GM12878 (cell line): ENCODE results near the gene HMGN4. TPM values are rescaled to one million over a fixed set of nuclear protein-coding genes. Genes with fewer than 3 reads are reported as not detected.

Source experiments
- ATAC-seq: fragments of 200-7000 bp; cut with Tn5 transposase; 3 replicates; pipeline ENCODE4 v1.9.1; 2020; ENCODE audit warnings: mild to moderate bottlenecking, moderate library complexity
- BruUV-seq: library from RNA; stranded (reverse); fragments of 400-500 nt; replicated peaks from 2 replicates; lab custom pipeline; 2021; lab: Mats Ljungman, UMichigan
- CTCF ChIA-PET: fragments of 300-600 bp; sonication (Branson Sonifier 250); formaldehyde crosslinking; extraction: SDS; loops from one replicate; lab custom pipeline; 2021; ENCODE audit warnings: inconsistent platforms; lab: Yijun Ruan, JAX
- POLR2A ChIA-PET: fragments of 350-600 bp; formaldehyde crosslinking; extraction: SDS; loops from one replicate; lab custom pipeline; 2021; ENCODE audit warnings: inconsistent platforms; lab: Charles Lee
- RAD21 ChIA-PET: fragments of 300-600 bp; sonication (Branson Sonifier 250); formaldehyde crosslinking; loops from one replicate; lab custom pipeline; 2023; ENCODE audit warnings: antibody characterized with exemption; ENCODE audit not compliant: unreplicated experiment; lab: Charles Lee
- SMC1A ChIA-PET: fragments of 300-600 bp; sonication (Branson Sonifier 250); formaldehyde crosslinking; loops from one replicate; lab custom pipeline; 2023; ENCODE audit not compliant: unreplicated experiment, uncharacterized antibody; lab: Charles Lee
- DNase-seq: peaks from one replicate; pipeline ENCODE4 v3.0.0-alpha.2; 2011; ENCODE audit warnings: low read depth, low spot score
- FAIRE-seq: peaks from 3 replicates; lab custom pipeline; 2011; peaks lifted over from hg19 to GRCh38; lab: Jason Lieb, UNC
- H2AFZ ChIP-seq: 2 replicates; pipeline ENCODE4 v1.6.0; 2011; ENCODE audit warnings: low read depth, low read length, control low read depth; ENCODE audit not compliant: control insufficient read depth
- H3K27ac ChIP-seq: 2 replicates; pipeline ENCODE4 v1.5.1; 2011; ENCODE audit warnings: control low read depth; ENCODE audit not compliant: control insufficient read depth, insufficient read depth
- H3K27me3 ChIP-seq, 2 experiments: replicated peaks in 1 of 2; 2 replicates each; pipeline versions ENCODE4 v1.6.0 to v1.6.1; 2011; ENCODE audit warnings: low read length in 1 of 2; ENCODE audit not compliant: control insufficient read depth in 2 of 2, insufficient read depth in 2 of 2
- H3K36me3 ChIP-seq, 2 experiments: 2 replicates each; pipeline ENCODE4 v1.5.1; 2011; ENCODE audit warnings: low read length in 1 of 2; ENCODE audit not compliant: control insufficient read depth in 2 of 2, insufficient read depth in 2 of 2
- H3K4me1 ChIP-seq: 2 replicates; pipeline ENCODE4 v1.6.1; 2011; ENCODE audit warnings: mild to moderate bottlenecking, low read length, moderate library complexity, mixed read lengths; ENCODE audit not compliant: control insufficient read depth, insufficient read depth
- H3K4me2 ChIP-seq: 2 replicates; pipeline ENCODE4 v1.6.0; 2011; ENCODE audit warnings: control low read depth; ENCODE audit not compliant: control insufficient read depth, insufficient read depth
- H3K4me3 ChIP-seq: fragments of 200-600 bp; sonication (generic); 2 replicates; pipeline ENCODE4 v1.5.1; 2016
- H3K79me2 ChIP-seq: 2 replicates; pipeline ENCODE4 v1.6.0; 2011; ENCODE audit warnings: low read length; ENCODE audit not compliant: control insufficient read depth, insufficient read depth
- H3K9ac ChIP-seq: 2 replicates; pipeline ENCODE4 v1.8.0; 2011; ENCODE audit warnings: low read length, control low read depth, mixed read lengths; ENCODE audit not compliant: control insufficient read depth, insufficient read depth
- H3K9me3 ChIP-seq: replicated peaks from 3 replicates; pipeline ENCODE4 v1.5.1; 2011; ENCODE audit warnings: mild to moderate bottlenecking, low read length; ENCODE audit not compliant: control insufficient read depth, insufficient read depth
- H4K20me1 ChIP-seq: 2 replicates; pipeline ENCODE4 v1.6.0; 2011; ENCODE audit not compliant: control insufficient read depth, insufficient read depth
- CHD2 ChIP-seq: IDR thresholded peaks from 2 replicates; pipeline ENCODE4 v1.6.1; 2011; ENCODE audit warnings: low read depth, low read length, improper control_type of control experiment, borderline replicate concordance
- FOXM1 ChIP-seq: IDR thresholded peaks from 2 replicates; pipeline ENCODE4 v1.6.1; 2012; ENCODE audit warnings: low read depth, mild to moderate bottlenecking, inconsistent platforms, low read length, moderate library complexity
- KLF5 ChIP-seq: fragments of 450-650 bp; IDR thresholded peaks from 2 replicates; pipeline ENCODE4 v1.6.1; 2014; ENCODE audit warnings: mild to moderate bottlenecking; ENCODE audit not compliant: partially characterized antibody
- MEF2B ChIP-seq: fragments of 450-650 bp; IDR thresholded peaks from 2 replicates; pipeline ENCODE4 v1.6.1; 2018; ENCODE audit warnings: mild to moderate bottlenecking, moderate library complexity; ENCODE audit not compliant: partially characterized antibody, poor library complexity, severe bottlenecking
- PML ChIP-seq: IDR thresholded peaks from 2 replicates; pipeline ENCODE4 v1.6.1; 2012; ENCODE audit warnings: low read length, inconsistent platforms
- SIN3A ChIP-seq: IDR thresholded peaks from 2 replicates; pipeline ENCODE4 v1.6.1; 2012; ENCODE audit warnings: low read depth, low read length, improper control_type of control experiment
- ZNF687 ChIP-seq: fragments of 450-650 bp; IDR thresholded peaks from 2 replicates; pipeline ENCODE4 v1.6.1; 2017; ENCODE audit warnings: mild to moderate bottlenecking, moderate library complexity
- ZZZ3 ChIP-seq: IDR thresholded peaks from 2 replicates; pipeline ENCODE4 v1.6.1; 2011; ENCODE audit warnings: low read depth; ENCODE audit not compliant: control insufficient read depth, insufficient read length
- WGBS: methylation state at CpG from one replicate; pipeline ENCODE4 v1.1.6; 2016; ENCODE audit warnings: low lambda C conversion rate; ENCODE audit not compliant: insufficient replicate concordance, insufficient coverage; ENCODE audit errors: missing lambda C conversion rate; 5-methylcytosine and 5-hydroxymethylcytosine counted together
- in situ Hi-C: fragments of 300-500 bp; cut with MboI; formaldehyde crosslinking; loops from 9 replicates; pipeline ENCODE4 v1.14.3; 2018; ENCODE audit warnings: mixed read lengths
- intact Hi-C: fragments of 100-400 bp; cut with micrococcal nuclease; formaldehyde crosslinking; loops from one replicate; pipeline ENCODE4 v1.14.2; 2022; ENCODE audit not compliant: unreplicated experiment
- polyA plus RNA-seq, 11 experiments: library from polyadenylated mRNA; depleted of rRNA in 4 of 11; unstranded in 6 of 11; stranded (reverse) in 5 of 11; fragments of >200 nt; fragmentation: Nextera tagmentation in 4 of 11; fragmentation: Illumina TruSeq in 1 of 11; extraction: Ambion mirVana in 4 of 11; extraction: Trizol in 1 of 11; gene quantifications; 1 replicate in 1 of 11; 2 replicates in 10 of 11; pipeline versions ENCODE4 v1.2.1 to v1.2.3, GENCODE V29; 2011 to 2016; ENCODE audit warnings: inconsistent platforms in 2 of 11, missing spikeins in 2 of 11, low read depth in 1 of 11
- total RNA-seq, 4 experiments: library from RNA; depleted of rRNA in 3 of 4; stranded (reverse); fragments of >200 nt in 3 of 4; fragmentation: Illumina TruSeq in 1 of 4; extraction: Trizol in 1 of 4; gene quantifications; 2 replicates each; pipeline versions ENCODE4 v1.2.1 to v1.2.3, GENCODE V29; 2013 to 2021

Gene HMGN4
- total and polyA plus RNA-seq, 10 of the 15 experiments (the other 5 are each of a cell fraction or from before 2014, with no cell fraction given): 26.7 to 99.1 (median 76.7) TPM

GRCh38 chr6:26541579-26541978 lies 3.4 kb downstream of the HMGN4 start:
- H3K27me3 ChIP-seq: no peaks in the 10 kb centered on the region
- H3K4me2 ChIP-seq: peak overlapping the region; percentile 48
- no peaks in the 10 kb centered on the region for H3K4me1 ChIP-seq
- peaks cover 37% of the 10 kb centered on the region for H3K79me2 ChIP-seq
- H2AFZ ChIP-seq: no peak overlapping the region
- H3K36me3 ChIP-seq: peaks cover 5 to 12% of the 10 kb centered on the region in 2 experiments
- no peak overlapping the region for H3K27ac ChIP-seq
- ChIA-PET POLR2A (interaction anchor here (3.2 kb wide), 1 partner anchor 10 kb away, joined by 13 read pairs; no protein-coding TSS in a partner anchor), SMC1A (interaction anchor here (1.2 to 2.6 kb wide), 4 partner anchors 12 to 207 kb away, joined by 3 to 7 read pairs (median 4); no protein-coding TSS in a partner anchor), RAD21 (interaction anchor here (0.9 to 1.9 kb wide), 2 partner anchors 8 to 200 kb away, joined by 3 to 8 read pairs; no protein-coding TSS in a partner anchor), CTCF (interaction anchor here (0.8 to 1.2 kb wide), 3 partner anchors 8 to 201 kb away, joined by 3 to 6 read pairs (median 4); no protein-coding TSS in a partner anchor)
- intact Hi-C loops (no loop called here), in situ Hi-C loops (no loop called here)
- H3K9me3 ChIP-seq: no peaks in the 10 kb centered on the region
- 0 out of 2 replicates have a peak overlapping the region, but pooled peaks have one; percentile 0 for H3K4me3 ChIP-seq
- 75% methylated on average over 1 of the region's 1 CpG for WGBS
- no TSS peak for BruUV-seq
- no peaks in the 10 kb centered on the region for H4K20me1 ChIP-seq
- DNase-seq (no peak), FAIRE-seq (no peak), ATAC-seq (no peak)
- no peak for TF ChIP-seq ZZZ3
- TF ChIP-seq ZNF687: no peak
- TF ChIP-seq FOXM1: no peak
- no peak for TF ChIP-seq MEF2B
- TF ChIP-seq CHD2: no peak
- TF ChIP-seq SIN3A: no peak
- no peak for TF ChIP-seq KLF5
- no peak for TF ChIP-seq PML
- no peak overlapping the region for H3K9ac ChIP-seq
